HG03039 (cell line): ENCODE data around the gene SCN5A.
"Not testable (repeated sequence)": the region's sequence is repeated elsewhere in the genome, so short reads cannot be mapped to it uniquely, and the experiment has no call there.

ENCODE experiments used
- ATAC-seq: cut with Tn5 transposase; IDR thresholded peaks from one replicate; pipeline ENCODE4 v1.9.1; 2021; ENCODE audit warnings: mild to moderate bottlenecking, moderate library complexity; ENCODE audit not compliant: unreplicated experiment

Gene SCN5A

GRCh38 chr3:38580450-38581382 lies 68.8 kb downstream of the SCN5A start:
- no peak for ATAC-seq

- ATAC-seq, result no peak
Observed at GRCh38 chr3:38579551-38580449, 69.7 kb downstream of the SCN5A start.

- ATAC-seq, result no peak
Observed at GRCh38 chr3:38579141-38579540, 70.3 kb downstream of the SCN5A start.

- ATAC-seq, result no peak
Observed at GRCh38 chr3:38578551-38578950, 70.9 kb downstream of the SCN5A start.

- ATAC-seq, result no peak
Observed at GRCh38 chr3:38578081-38578475, 71.4 kb downstream of the SCN5A start.

- no peak for ATAC-seq
Observed at GRCh38 chr3:38577371-38578080, 72.0 kb downstream of the SCN5A start.

GRCh38 chr3:38576526-38577370 lies 72.7 kb downstream of the SCN5A start:
- no peak for ATAC-seq

GRCh38 chr3:38576131-38576525 lies 73.4 kb downstream of the SCN5A start:
- ATAC-seq, result no peak

- no peak for ATAC-seq
Observed at GRCh38 chr3:38575279-38575843, 74.1 kb downstream of the SCN5A start.

- ATAC-seq, result no peak
Observed at GRCh38 chr3:38574411-38575278, 74.8 kb downstream of the SCN5A start.

- no peak for ATAC-seq
Observed at GRCh38 chr3:38573556-38573955, 75.9 kb downstream of the SCN5A start.

GRCh38 chr3:38573111-38573510 lies 76.4 kb downstream of the SCN5A start:
- no peak for ATAC-seq

- no peak for ATAC-seq
Observed at GRCh38 chr3:38567498-38567897, 82.0 kb downstream of the SCN5A start.

GRCh38 chr3:38566794-38567193 lies 82.7 kb downstream of the SCN5A start:
- ATAC-seq, result not testable (repeated sequence)

- no peak for ATAC-seq
Observed at GRCh38 chr3:38566215-38566528, 83.3 kb downstream of the SCN5A start.

GRCh38 chr3:38565339-38566214 lies 83.9 kb downstream of the SCN5A start:
- no peak for ATAC-seq

GRCh38 chr3:38564631-38565338 lies 84.7 kb downstream of the SCN5A start:
- no peak for ATAC-seq
